Peyer's patch (tissue), 4 donors: ENCODE data around the gene FGFRL1.

Source experiments
- POLR2A ChIP-seq, 2 donors: fragments of 450-650 bp; IDR thresholded peaks; one replicate each; pipeline ENCODE4 v1.5.1; 2017; ENCODE audit warnings: antibody characterized with exemption in 2 of 2, mild to moderate bottlenecking in 2 of 2, moderate library complexity in 2 of 2
- TF ChIP-seq, protein P1 (sequence below), 6 experiments: fragments of 450-650 bp in 4 of 6; fragments of 200-600 bp in 2 of 6; sonication (generic) in 1 of 6; IDR thresholded peaks; one replicate each; pipeline ENCODE4 v1.5.1; 2017 to 2019; ENCODE audit warnings: antibody characterized with exemption in 6 of 6, mild to moderate bottlenecking in 3 of 6, moderate library complexity in 1 of 6

DNA sequence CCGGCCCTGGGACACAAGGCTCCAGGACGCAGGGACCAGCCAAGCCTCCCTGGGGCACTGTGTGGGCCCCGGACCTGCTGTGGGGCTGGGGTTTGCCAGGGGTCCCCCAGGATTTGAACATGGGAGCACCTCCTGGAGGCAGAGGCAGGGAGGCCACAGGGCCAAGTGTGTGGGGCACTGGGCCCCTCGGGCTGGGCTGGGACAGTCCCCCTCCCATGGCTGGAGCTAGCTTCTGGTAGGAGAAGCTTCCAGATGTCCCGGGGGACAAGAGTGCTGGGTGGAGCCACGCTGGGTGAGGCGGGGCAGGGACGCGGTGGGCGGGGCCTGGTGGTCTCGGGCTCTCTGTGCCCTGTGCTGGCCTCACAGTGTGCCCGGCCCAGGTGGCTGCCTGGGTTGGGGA is 18.6 kb downstream of the FGFRL1 start:
- TF ChIP-seq, protein P1, sequence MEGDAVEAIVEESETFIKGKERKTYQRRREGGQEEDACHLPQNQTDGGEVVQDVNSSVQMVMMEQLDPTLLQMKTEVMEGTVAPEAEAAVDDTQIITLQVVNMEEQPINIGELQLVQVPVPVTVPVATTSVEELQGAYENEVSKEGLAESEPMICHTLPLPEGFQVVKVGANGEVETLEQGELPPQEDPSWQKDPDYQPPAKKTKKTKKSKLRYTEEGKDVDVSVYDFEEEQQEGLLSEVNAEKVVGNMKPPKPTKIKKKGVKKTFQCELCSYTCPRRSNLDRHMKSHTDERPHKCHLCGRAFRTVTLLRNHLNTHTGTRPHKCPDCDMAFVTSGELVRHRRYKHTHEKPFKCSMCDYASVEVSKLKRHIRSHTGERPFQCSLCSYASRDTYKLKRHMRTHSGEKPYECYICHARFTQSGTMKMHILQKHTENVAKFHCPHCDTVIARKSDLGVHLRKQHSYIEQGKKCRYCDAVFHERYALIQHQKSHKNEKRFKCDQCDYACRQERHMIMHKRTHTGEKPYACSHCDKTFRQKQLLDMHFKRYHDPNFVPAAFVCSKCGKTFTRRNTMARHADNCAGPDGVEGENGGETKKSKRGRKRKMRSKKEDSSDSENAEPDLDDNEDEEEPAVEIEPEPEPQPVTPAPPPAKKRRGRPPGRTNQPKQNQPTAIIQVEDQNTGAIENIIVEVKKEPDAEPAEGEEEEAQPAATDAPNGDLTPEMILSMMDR (IDR thresholded peaks at IDR 0.05): no peak
- TF ChIP-seq POLR2A (IDR thresholded peaks at IDR 0.05): no peak
